HG03558 (cell line): ENCODE data around the gene RRP1B.
"Not testable (repeated sequence)": the region's sequence is repeated elsewhere in the genome, so short reads cannot be mapped to it uniquely, and the experiment has no call there.

Source experiments
- ATAC-seq: cut with Tn5 transposase; IDR thresholded peaks from one replicate; pipeline ENCODE4 v1.9.1; 2021; ENCODE audit warnings: moderate number of reproducible peaks; ENCODE audit not compliant: unreplicated experiment; ENCODE audit errors: extremely low read depth

The RRP1B gene

GRCh38 chr21:43659136-43660000 is at the start of gene RRP1B, which contains the start of gene HSF2BP:
RRP1B (plus strand) TSS chr21:43659560; CDS start chr21:43659665, 105 bp downstream.
HSF2BP (minus strand) TSS chr21:43659488; CDS start chr21:43658096, 1,392 bp downstream.
- ATAC-seq = no peak

GRCh38 chr21:43611598-43612369 is 47.6 kb upstream of the RRP1B start:
- no peak for ATAC-seq

- ATAC-seq = no peak
Observed at GRCh38 chr21:43613755-43614638, 45.4 kb upstream of the RRP1B start.

- no peak for ATAC-seq
Observed at GRCh38 chr21:43614839-43615238, 44.5 kb upstream of the RRP1B start.

GRCh38 chr21:43616861-43617260 is 42.5 kb upstream of the RRP1B start:
- not testable (repeated sequence) for ATAC-seq

- no peak for ATAC-seq
Observed at GRCh38 chr21:43618940-43619339, 40.4 kb upstream of the RRP1B start.

- no peak for ATAC-seq
Observed at GRCh38 chr21:43619344-43619743, 40.0 kb upstream of the RRP1B start.

GRCh38 chr21:43619856-43620255 is 39.5 kb upstream of the RRP1B start:
- ATAC-seq = no peak

GRCh38 chr21:43622796-43623195 is 36.6 kb upstream of the RRP1B start:
- no peak for ATAC-seq

GRCh38 chr21:43623588-43623987 is 35.8 kb upstream of the RRP1B start:
- ATAC-seq = no peak

GRCh38 chr21:43624339-43624738 is 35.0 kb upstream of the RRP1B start:
- ATAC-seq = no peak

- ATAC-seq = no peak
Observed at GRCh38 chr21:43626390-43626789, 33.0 kb upstream of the RRP1B start.

- no peak for ATAC-seq
Observed at GRCh38 chr21:43627527-43627926, 31.8 kb upstream of the RRP1B start.

- no peak for ATAC-seq
Observed at GRCh38 chr21:43631411-43632107, 27.8 kb upstream of the RRP1B start.

- ATAC-seq = no peak
Observed at GRCh38 chr21:43632373-43632905, 26.9 kb upstream of the RRP1B start.

- ATAC-seq = no peak
Observed at GRCh38 chr21:43634618-43635017, 24.7 kb upstream of the RRP1B start.

GRCh38 chr21:43635436-43635835 is 23.9 kb upstream of the RRP1B start:
- no peak for ATAC-seq

- no peak for ATAC-seq
Observed at GRCh38 chr21:43637530-43638158, 21.7 kb upstream of the RRP1B start.
